Liver (tissue), 9 donors: ENCODE measurements around the gene LPIN3. TPM values are rescaled to one million over a fixed set of nuclear protein-coding genes. Genes with fewer than 3 reads are reported as not detected.

ENCODE experiments used
- DNase-seq: peaks from one replicate; pipeline ENCODE4 v3.0.0-alpha.2; 2017; ENCODE audit warnings: low spot score
- H3K27ac ChIP-seq, 2 donors: one replicate each; pipeline ENCODE4 v1.7.0; 2013; ENCODE audit warnings: inconsistent platforms in 2 of 2, low read length in 2 of 2, control low read depth in 1 of 2, low read depth in 1 of 2, mild to moderate bottlenecking in 1 of 2
- H3K27me3 ChIP-seq, 4 donors: one replicate each; pipeline versions ENCODE4 v1.6.1 to v1.7.0; 2013; ENCODE audit warnings: low read length in 3 of 4, inconsistent platforms in 1 of 4, mild to moderate bottlenecking in 1 of 4, moderate library complexity in 1 of 4; ENCODE audit not compliant: control insufficient read depth in 4 of 4, insufficient read depth in 4 of 4
- H3K36me3 ChIP-seq, 4 donors: one replicate each; pipeline versions ENCODE4 v1.6.1 to v1.7.0; 2013; ENCODE audit warnings: low read length in 3 of 4, mild to moderate bottlenecking in 3 of 4, low read depth in 1 of 4, moderate library complexity in 1 of 4; ENCODE audit not compliant: control insufficient read depth in 4 of 4, insufficient read depth in 3 of 4
- H3K4me1 ChIP-seq, 4 donors: one replicate each; pipeline versions ENCODE4 v1.6.1 to v1.7.0; 2013; ENCODE audit warnings: low read length in 3 of 4, mild to moderate bottlenecking in 3 of 4, moderate library complexity in 1 of 4; ENCODE audit not compliant: control insufficient read depth in 4 of 4, insufficient read depth in 4 of 4
- H3K4me3 ChIP-seq, 3 donors: one replicate each; pipeline versions ENCODE4 v1.6.1 to v1.7.0; 2013; ENCODE audit warnings: low read length in 3 of 3, control low read depth in 1 of 3, low read depth in 1 of 3, mild to moderate bottlenecking in 1 of 3
- H3K9ac ChIP-seq, 2 donors: one replicate each; pipeline ENCODE4 v1.7.0; 2013; ENCODE audit warnings: low read length in 2 of 2, mild to moderate bottlenecking in 2 of 2, moderate library complexity in 2 of 2, control low read depth in 1 of 2, low read depth in 1 of 2
- H3K9me3 ChIP-seq, 4 donors: one replicate each; pipeline versions ENCODE4 v1.6.1 to v1.7.0; 2013; ENCODE audit warnings: low read length in 3 of 4; ENCODE audit not compliant: control insufficient read depth in 4 of 4
- ATF3 ChIP-seq: IDR thresholded peaks from 2 replicates; pipeline ENCODE4 v1.6.1; 2016; ENCODE audit warnings: antibody characterized with exemption
- EGR1 ChIP-seq, 2 donors: IDR thresholded peaks; 2 replicates each; pipeline ENCODE4 v1.6.1; 2016 to 2018; ENCODE audit warnings: antibody characterized with exemption in 2 of 2, low read depth in 2 of 2
- FOXA1 ChIP-seq: IDR thresholded peaks from 2 replicates; pipeline ENCODE4 v1.6.1; 2016; ENCODE audit warnings: antibody characterized with exemption
- FOXA2 ChIP-seq: IDR thresholded peaks from 2 replicates; pipeline ENCODE4 v1.6.1; 2016; ENCODE audit warnings: antibody characterized with exemption
- GABPA ChIP-seq, 2 donors: IDR thresholded peaks in 1 of 2; conservative IDR thresholded peaks in 1 of 2; 2 replicates each; pipeline ENCODE4 v1.6.1; 2016; ENCODE audit warnings: antibody characterized with exemption in 2 of 2, mild to moderate bottlenecking in 1 of 2, moderate library complexity in 1 of 2
- HNF4A ChIP-seq, 2 donors: conservative IDR thresholded peaks; 2 replicates each; pipeline ENCODE4 v1.6.1; 2016; ENCODE audit warnings: antibody characterized with exemption in 2 of 2, mild to moderate bottlenecking in 2 of 2
- NR2F2 ChIP-seq: IDR thresholded peaks from 2 replicates; pipeline ENCODE4 v1.6.1; 2016; ENCODE audit warnings: antibody characterized with exemption
- RAD21 ChIP-seq, 2 donors: IDR thresholded peaks; 2 replicates each; pipeline ENCODE4 v1.6.1; 2016; ENCODE audit warnings: antibody characterized with exemption in 2 of 2, mild to moderate bottlenecking in 2 of 2
- RXRA ChIP-seq, 2 donors: IDR thresholded peaks; 2 replicates each; pipeline ENCODE4 v1.6.1; 2017 to 2018; ENCODE audit warnings: antibody characterized with exemption in 2 of 2, mild to moderate bottlenecking in 1 of 2
- SP1 ChIP-seq: IDR thresholded peaks from 2 replicates; pipeline ENCODE4 v1.6.1; 2018; ENCODE audit warnings: antibody characterized with exemption, mild to moderate bottlenecking
- TAF1 ChIP-seq: conservative IDR thresholded peaks from 2 replicates; pipeline ENCODE4 v1.6.1; 2016; ENCODE audit warnings: antibody characterized with exemption, mild to moderate bottlenecking
- YY1 ChIP-seq: IDR thresholded peaks from 2 replicates; pipeline ENCODE4 v1.6.1; 2016; ENCODE audit warnings: antibody characterized with exemption, mild to moderate bottlenecking
- WGBS: extraction: QIAGEN DNeasy Blood & Tissue Kit; methylation state at CpG from one replicate; pipeline ENCODE4 v1.1.7; 2013; 5-methylcytosine and 5-hydroxymethylcytosine counted together
- polyA plus RNA-seq, 2 donors: library from polyadenylated mRNA; stranded (reverse) in 1 of 2; unstranded in 1 of 2; fragments of 200-250 nt in 1 of 2; fragments of >200 nt in 1 of 2; fragmentation: Nextera tagmentation in 1 of 2; extraction: Ambion mirVana in 1 of 2; gene quantifications; one replicate each; pipeline versions ENCODE4 v1.2.1 to v1.2.3, GENCODE V29; 2013 to 2015
- total RNA-seq, 2 donors: library from RNA; depleted of rRNA; stranded (reverse); fragments of >200 nt; gene quantifications; one replicate each; pipeline ENCODE4 v1.2.3, GENCODE V29; 2014
- TF ChIP-seq, protein P1 (sequence below): IDR thresholded peaks from 2 replicates; pipeline ENCODE4 v1.6.1; 2016; ENCODE audit warnings: antibody characterized with exemption
- TF ChIP-seq, protein P2 (sequence below): fragments of 150-350 bp; IDR thresholded peaks from 2 replicates; pipeline ENCODE4 v1.5.1; 2017; ENCODE audit warnings: improper control_type of control experiment, low read depth, low read length; ENCODE audit not compliant: missing input control
- donor health status: healthy.
- donor health status: healthy.
- donor health status: healthy.
- donor health status: healthy.
- donor health status: healthy.

LPIN3 gene
- total and polyA plus RNA-seq, 4 donors: 1.5 to 32.4 (median 13.4) TPM

- Histone ChIP-seq H3K27me3 (no peaks in the 10 kb centered on the region), H3K4me3 (peak overlapping the region in 2 of 3 donors; percentile 67 to 96), H3K4me1 (peaks cover 10 to 37% (median 23%) of the 10 kb centered on the region in 4 donors), H3K9ac (peak overlapping the region; percentile 41 to 63), H3K27ac (peak overlapping the region; percentile 83), H3K9me3 (no peaks in the 10 kb centered on the region), H3K36me3 (no peaks in the 10 kb centered on the region)
- DNase-seq: no peak
- TF ChIP-seq SP1: no peak
- TF ChIP-seq, protein P1, sequence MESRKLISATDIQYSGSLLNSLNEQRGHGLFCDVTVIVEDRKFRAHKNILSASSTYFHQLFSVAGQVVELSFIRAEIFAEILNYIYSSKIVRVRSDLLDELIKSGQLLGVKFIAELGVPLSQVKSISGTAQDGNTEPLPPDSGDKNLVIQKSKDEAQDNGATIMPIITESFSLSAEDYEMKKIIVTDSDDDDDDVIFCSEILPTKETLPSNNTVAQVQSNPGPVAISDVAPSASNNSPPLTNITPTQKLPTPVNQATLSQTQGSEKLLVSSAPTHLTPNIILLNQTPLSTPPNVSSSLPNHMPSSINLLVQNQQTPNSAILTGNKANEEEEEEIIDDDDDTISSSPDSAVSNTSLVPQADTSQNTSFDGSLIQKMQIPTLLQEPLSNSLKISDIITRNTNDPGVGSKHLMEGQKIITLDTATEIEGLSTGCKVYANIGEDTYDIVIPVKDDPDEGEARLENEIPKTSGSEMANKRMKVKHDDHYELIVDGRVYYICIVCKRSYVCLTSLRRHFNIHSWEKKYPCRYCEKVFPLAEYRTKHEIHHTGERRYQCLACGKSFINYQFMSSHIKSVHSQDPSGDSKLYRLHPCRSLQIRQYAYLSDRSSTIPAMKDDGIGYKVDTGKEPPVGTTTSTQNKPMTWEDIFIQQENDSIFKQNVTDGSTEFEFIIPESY: peak; percentile 13
- 26% methylated on average over 5 of the region's 5 CpGs for WGBS
These were observed 22.4 kb upstream of the LPIN3 start for GRCh38 chr20:41318271-41318649.

DNA sequence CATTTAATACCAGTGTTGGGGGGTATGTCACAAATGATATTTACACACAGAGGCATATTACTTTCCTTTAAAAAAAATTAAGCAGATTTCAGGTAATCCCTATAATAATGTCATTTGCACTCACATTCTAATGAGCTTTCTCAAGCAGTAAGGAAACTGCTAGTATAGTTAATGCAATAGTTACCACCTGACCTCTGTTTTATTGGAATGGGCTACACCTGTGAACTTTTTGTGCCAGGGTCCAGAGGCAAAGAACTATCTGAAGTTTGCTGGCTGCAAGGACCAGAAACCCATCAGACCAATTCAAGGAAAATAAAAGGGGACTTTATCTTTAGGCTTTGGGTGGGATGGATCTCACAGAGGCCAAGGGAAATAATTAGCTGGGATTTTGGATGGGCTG lies 20.2 kb upstream of the LPIN3 start:
- H3K27ac ChIP-seq: no peak overlapping the region
- no peaks in the 10 kb centered on the region for H3K27me3 ChIP-seq
- no peak for DNase-seq

DNA sequence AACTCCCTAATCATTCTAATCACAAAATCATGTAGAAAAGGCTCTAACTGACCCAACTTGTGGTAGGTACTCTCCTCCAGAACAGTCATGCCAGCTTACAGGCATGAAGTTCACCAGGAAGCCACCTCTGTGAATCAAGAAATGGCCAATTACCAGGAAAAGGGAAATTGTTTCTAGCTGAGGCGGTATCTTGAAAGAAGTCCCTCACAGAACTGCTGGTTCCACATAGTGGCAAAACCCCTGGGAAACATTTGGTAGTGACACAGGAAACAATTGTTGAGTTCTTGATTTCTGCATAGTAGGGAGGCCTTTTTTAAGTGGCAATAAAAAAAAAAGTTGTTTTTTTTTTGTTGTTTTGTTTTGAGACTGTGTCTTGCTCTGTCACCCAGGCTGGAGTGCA lies 19.6 kb upstream of the LPIN3 start:
- no peaks in the 10 kb centered on the region for H3K36me3 ChIP-seq
- no peak overlapping the region for H3K4me3 ChIP-seq
- no peaks in the 10 kb centered on the region for H3K9me3 ChIP-seq
- H3K4me1 ChIP-seq: peaks cover 6 to 20% (median 18%) of the 10 kb centered on the region in 4 donors
- no peak for DNase-seq
- H3K9ac ChIP-seq: no peak overlapping the region
- no peak for TF ChIP-seq GABPA (IDR thresholded peaks at IDR 0.05 in 1 of 2, conservative IDR thresholded peaks at IDR 0.05 in 1 of 2)
- TF ChIP-seq FOXA1: no peak
- no peak for TF ChIP-seq EGR1 (IDR thresholded peaks at IDR 0.05; ENCODE audit: low read depth in 2 of 2)
- TF ChIP-seq NR2F2: no peak
- no peak for TF ChIP-seq RXRA (IDR thresholded peaks at IDR 0.05)
- TF ChIP-seq, protein P1: no peak
- no peak for TF ChIP-seq RAD21 (IDR thresholded peaks at IDR 0.05)
- no peak for TF ChIP-seq SP1
- TF ChIP-seq, protein P2, sequence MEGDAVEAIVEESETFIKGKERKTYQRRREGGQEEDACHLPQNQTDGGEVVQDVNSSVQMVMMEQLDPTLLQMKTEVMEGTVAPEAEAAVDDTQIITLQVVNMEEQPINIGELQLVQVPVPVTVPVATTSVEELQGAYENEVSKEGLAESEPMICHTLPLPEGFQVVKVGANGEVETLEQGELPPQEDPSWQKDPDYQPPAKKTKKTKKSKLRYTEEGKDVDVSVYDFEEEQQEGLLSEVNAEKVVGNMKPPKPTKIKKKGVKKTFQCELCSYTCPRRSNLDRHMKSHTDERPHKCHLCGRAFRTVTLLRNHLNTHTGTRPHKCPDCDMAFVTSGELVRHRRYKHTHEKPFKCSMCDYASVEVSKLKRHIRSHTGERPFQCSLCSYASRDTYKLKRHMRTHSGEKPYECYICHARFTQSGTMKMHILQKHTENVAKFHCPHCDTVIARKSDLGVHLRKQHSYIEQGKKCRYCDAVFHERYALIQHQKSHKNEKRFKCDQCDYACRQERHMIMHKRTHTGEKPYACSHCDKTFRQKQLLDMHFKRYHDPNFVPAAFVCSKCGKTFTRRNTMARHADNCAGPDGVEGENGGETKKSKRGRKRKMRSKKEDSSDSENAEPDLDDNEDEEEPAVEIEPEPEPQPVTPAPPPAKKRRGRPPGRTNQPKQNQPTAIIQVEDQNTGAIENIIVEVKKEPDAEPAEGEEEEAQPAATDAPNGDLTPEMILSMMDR: no peak
- no peak for TF ChIP-seq FOXA2
- TF ChIP-seq TAF1: no peak
- no peak for TF ChIP-seq ATF3
- H3K27me3 ChIP-seq: no peaks in the 10 kb centered on the region
- WGBS: 79% methylated on average over 1 of the region's 1 CpG
- no peak overlapping the region for H3K27ac ChIP-seq

More for the DNA sequence above, 20.2 kb upstream of the LPIN3 start:
- Histone ChIP-seq H3K9me3 (no peaks in the 10 kb centered on the region), H3K4me1 (peaks cover 6 to 22% (median 20%) of the 10 kb centered on the region in 4 donors), H3K36me3 (no peaks in the 10 kb centered on the region), H3K9ac (no peak overlapping the region), H3K4me3 (no peak overlapping the region)
- TF ChIP-seq FOXA1 (no peak), HNF4A (conservative IDR thresholded peaks at IDR 0.05) (peak; percentile 10 to 26), YY1 (no peak), NR2F2 (no peak), RXRA (IDR thresholded peaks at IDR 0.05) (no peak), EGR1 (IDR thresholded peaks at IDR 0.05; ENCODE audit: low read depth in 2 of 2) (no peak), FOXA2 (no peak)
